HG02610 (cell line): Measurements from ENCODE around the gene KIRREL3.

ENCODE experiments used
- ATAC-seq: cut with Tn5 transposase; IDR thresholded peaks from one replicate; pipeline ENCODE4 v1.9.1; 2021; ENCODE audit warnings: mild to moderate bottlenecking, moderate library complexity; ENCODE audit not compliant: unreplicated experiment

KIRREL3 gene

GRCh38 chr11:126646701-126647557, 353.6 kb downstream of the KIRREL3 start:
- ATAC-seq: no peak

- no peak for ATAC-seq
Observed at GRCh38 chr11:126645186-126645585, 355.4 kb downstream of the KIRREL3 start.

- ATAC-seq: no peak
Observed at GRCh38 chr11:126640186-126640585, 360.4 kb downstream of the KIRREL3 start.

- ATAC-seq: no peak
Observed at GRCh38 chr11:126639692-126640091, 360.9 kb downstream of the KIRREL3 start.

GRCh38 chr11:126638648-126639047, 361.9 kb downstream of the KIRREL3 start:
- no peak for ATAC-seq

- ATAC-seq: no peak
Observed at GRCh38 chr11:126637795-126638175, 362.8 kb downstream of the KIRREL3 start.

GRCh38 chr11:126636911-126637794, 363.4 kb downstream of the KIRREL3 start:
- no peak for ATAC-seq

- no peak for ATAC-seq
Observed at GRCh38 chr11:126635511-126635910, 365.1 kb downstream of the KIRREL3 start.

- ATAC-seq: no peak
Observed at GRCh38 chr11:126634963-126635362, 365.6 kb downstream of the KIRREL3 start.

GRCh38 chr11:126633330-126633729, 367.2 kb downstream of the KIRREL3 start:
- ATAC-seq: no peak

GRCh38 chr11:126630893-126631798, 369.4 kb downstream of the KIRREL3 start:
- no peak for ATAC-seq

GRCh38 chr11:126630488-126630887, 370.1 kb downstream of the KIRREL3 start:
- no peak for ATAC-seq

GRCh38 chr11:126628790-126629621, 371.6 kb downstream of the KIRREL3 start:
- no peak for ATAC-seq

GRCh38 chr11:126628450-126628789, 372.1 kb downstream of the KIRREL3 start:
- ATAC-seq: no peak

GRCh38 chr11:126627421-126627820, 373.1 kb downstream of the KIRREL3 start:
- ATAC-seq: no peak

- no peak for ATAC-seq
Observed at GRCh38 chr11:126624506-126624905, 376.1 kb downstream of the KIRREL3 start.

- ATAC-seq: no peak
Observed at GRCh38 chr11:126619516-126619915, 381.1 kb downstream of the KIRREL3 start.

- no peak for ATAC-seq
Observed at GRCh38 chr11:126615845-126616244, 384.7 kb downstream of the KIRREL3 start.

- ATAC-seq: no peak
Observed at GRCh38 chr11:126613272-126613671, 387.3 kb downstream of the KIRREL3 start.

- no peak for ATAC-seq
Observed at GRCh38 chr11:126612671-126613070, 387.9 kb downstream of the KIRREL3 start.
